PC-3 (cell line): Measurements from ENCODE around the gene KRT1. TPM values are rescaled to one million over a fixed set of nuclear protein-coding genes. Genes with fewer than 3 reads are reported as not detected.

Source experiments
- ATAC-seq: fragments of 200-7000 bp; cut with Tn5 transposase; 2 replicates; pipeline ENCODE4 v1.9.1; 2020; ENCODE audit warnings: mild to moderate bottlenecking, moderate library complexity
- BruUV-seq: library from RNA; stranded (reverse); fragments of 400-500 nt; replicated peaks from 2 replicates; lab custom pipeline; 2021; lab: Mats Ljungman, UMichigan
- CTCF ChIA-PET: fragments of 300-600 bp; sonication (Branson Sonifier 250); formaldehyde crosslinking; loops from one replicate; lab custom pipeline; 2022; ENCODE audit warnings: antibody characterized with exemption; lab: Charles Lee
- POLR2A ChIA-PET: fragments of 300-600 bp; sonication (Branson Sonifier 250); formaldehyde crosslinking; loops from one replicate; lab custom pipeline; 2022; ENCODE audit warnings: antibody characterized with exemption; ENCODE audit not compliant: unreplicated experiment; lab: Charles Lee
- DNase-seq: peaks from one replicate; pipeline ENCODE4 v3.0.0-alpha.2; 2015
- H2AFZ ChIP-seq: fragments of 300-600 bp; sonication (generic); 2 replicates; pipeline ENCODE4 v1.6.0; 2016; ENCODE audit warnings: antibody characterized with exemption, low read length
- H3F3A ChIP-seq: fragments of 300-600 bp; sonication (generic); one replicate; pipeline ENCODE4 v1.6.0; 2017; ENCODE audit warnings: antibody characterized with exemption, low read length, control low read depth, mild to moderate bottlenecking; ENCODE audit not compliant: unreplicated experiment
- H3K27ac ChIP-seq: fragments of 300-600 bp; sonication (generic); 2 replicates; pipeline ENCODE4 v1.5.1; 2016; ENCODE audit warnings: mild to moderate bottlenecking, low read length
- H3K27me3 ChIP-seq: fragments of 300-600 bp; sonication (generic); 2 replicates; pipeline ENCODE4 v1.6.1; 2016; ENCODE audit warnings: low read length, mixed read lengths
- H3K36me3 ChIP-seq: fragments of 300-600 bp; sonication (generic); 2 replicates; pipeline ENCODE4 v1.6.1; 2016; ENCODE audit warnings: low read depth, mixed run types, low read length, mixed read lengths
- H3K4me1 ChIP-seq: fragments of 300-600 bp; sonication (generic); 2 replicates; pipeline ENCODE4 v1.5.1; 2016; ENCODE audit warnings: low read length; ENCODE audit not compliant: insufficient read depth
- H3K4me2 ChIP-seq: fragments of 300-600 bp; sonication (generic); 2 replicates; pipeline ENCODE4 v1.6.0; 2016; ENCODE audit warnings: low read length
- H3K4me3 ChIP-seq: fragments of 300-600 bp; sonication (generic); 2 replicates; pipeline ENCODE4 v1.5.1; 2016; ENCODE audit warnings: mild to moderate bottlenecking, low read length, mixed read lengths
- H3K79me2 ChIP-seq: fragments of 300-600 bp; sonication (generic); 2 replicates; pipeline ENCODE4 v1.6.1; 2017; ENCODE audit warnings: low read length, mixed read lengths
- H3K9ac ChIP-seq: fragments of 300-600 bp; sonication (generic); 2 replicates; pipeline ENCODE4 v1.6.0; 2016; ENCODE audit warnings: mild to moderate bottlenecking, low read length
- H3K9me2 ChIP-seq: fragments of 300-600 bp; sonication (generic); replicated peaks from 2 replicates; pipeline ENCODE4 v1.6.1; 2016; ENCODE audit warnings: mixed run types, low read length, mixed read lengths
- H3K9me3 ChIP-seq: fragments of 300-600 bp; sonication (generic); 2 replicates; pipeline ENCODE4 v1.6.1; 2016; ENCODE audit warnings: low read length, mixed read lengths
- H4K20me1 ChIP-seq: fragments of 300-600 bp; sonication (generic); 2 replicates; pipeline ENCODE4 v1.6.1; 2016; ENCODE audit warnings: low read length, mixed read lengths
- EZH2 ChIP-seq: fragments of 300-600 bp; sonication (generic); IDR thresholded peaks from one replicate; pipeline ENCODE4 v1.6.1; 2017; ENCODE audit warnings: antibody characterized with exemption, mild to moderate bottlenecking, low read length; ENCODE audit not compliant: unreplicated experiment
- EZH2phosphoT487 ChIP-seq: fragments of 300-600 bp; sonication (generic); IDR thresholded peaks from 2 replicates; pipeline ENCODE4 v1.6.1; 2018; ENCODE audit warnings: mild to moderate bottlenecking, antibody characterized with exemption, low read length, borderline replicate concordance
- intact Hi-C: fragments of 100-400 bp; cut with micrococcal nuclease; formaldehyde crosslinking; loops from 2 replicates; pipeline ENCODE4 v1.9.0; 2023
- total RNA-seq: library from RNA; depleted of rRNA; stranded (reverse); fragments of >200 nt; gene quantifications from 2 replicates; pipeline ENCODE4 v1.2.3, GENCODE V29; 2014
- TF ChIP-seq, protein P1 (sequence below): fragments of 300-600 bp; sonication (generic); conservative IDR thresholded peaks from 2 replicates; pipeline ENCODE4 v1.5.1; 2017; ENCODE audit warnings: antibody characterized with exemption, low read depth, mild to moderate bottlenecking, low read length

KRT1 gene
- total RNA-seq, 1 experiment from 2014 or later, result not detected

DNA sequence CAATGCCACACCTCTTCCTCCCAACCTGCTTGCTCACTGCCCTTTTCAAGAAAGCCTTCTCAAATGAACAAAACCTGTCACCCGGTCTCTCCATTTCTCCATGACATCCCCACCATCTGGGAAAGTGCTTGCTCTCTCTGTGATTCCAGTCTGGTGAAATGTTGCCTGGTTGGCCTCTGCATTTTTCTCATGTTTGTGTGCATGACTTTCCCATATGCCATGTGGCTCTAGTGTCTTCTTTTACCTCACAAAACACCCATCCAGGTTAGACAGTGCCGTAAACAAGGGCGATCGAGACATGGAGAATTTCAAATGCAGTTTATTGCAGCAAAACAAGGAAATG lies 5.8 kb downstream of the KRT1 start:
- Histone ChIP-seq H3K9me2 (no peaks in the 10 kb centered on the region), H2AFZ (no peak overlapping the region), H3K27me3 (peaks cover 45% of the 10 kb centered on the region), H3F3A (no peaks in the 10 kb centered on the region), H3K4me3 (no peak overlapping the region), H3K4me1 (no peaks in the 10 kb centered on the region), H3K27ac (no peak overlapping the region), H3K9ac (no peak overlapping the region), H3K9me3 (no peaks in the 10 kb centered on the region), H4K20me1 (no peaks in the 10 kb centered on the region), H3K79me2 (no peaks in the 10 kb centered on the region), H3K36me3 (no peaks in the 10 kb centered on the region), H3K4me2 (no peak overlapping the region)
- ChIA-PET POLR2A (no interaction called here), CTCF (no interaction called here)
- TF ChIP-seq EZH2phosphoT487 (no peak), EZH2 (no peak)
- TF ChIP-seq, protein P1, sequence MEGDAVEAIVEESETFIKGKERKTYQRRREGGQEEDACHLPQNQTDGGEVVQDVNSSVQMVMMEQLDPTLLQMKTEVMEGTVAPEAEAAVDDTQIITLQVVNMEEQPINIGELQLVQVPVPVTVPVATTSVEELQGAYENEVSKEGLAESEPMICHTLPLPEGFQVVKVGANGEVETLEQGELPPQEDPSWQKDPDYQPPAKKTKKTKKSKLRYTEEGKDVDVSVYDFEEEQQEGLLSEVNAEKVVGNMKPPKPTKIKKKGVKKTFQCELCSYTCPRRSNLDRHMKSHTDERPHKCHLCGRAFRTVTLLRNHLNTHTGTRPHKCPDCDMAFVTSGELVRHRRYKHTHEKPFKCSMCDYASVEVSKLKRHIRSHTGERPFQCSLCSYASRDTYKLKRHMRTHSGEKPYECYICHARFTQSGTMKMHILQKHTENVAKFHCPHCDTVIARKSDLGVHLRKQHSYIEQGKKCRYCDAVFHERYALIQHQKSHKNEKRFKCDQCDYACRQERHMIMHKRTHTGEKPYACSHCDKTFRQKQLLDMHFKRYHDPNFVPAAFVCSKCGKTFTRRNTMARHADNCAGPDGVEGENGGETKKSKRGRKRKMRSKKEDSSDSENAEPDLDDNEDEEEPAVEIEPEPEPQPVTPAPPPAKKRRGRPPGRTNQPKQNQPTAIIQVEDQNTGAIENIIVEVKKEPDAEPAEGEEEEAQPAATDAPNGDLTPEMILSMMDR, result no peak
- intact Hi-C loops, result no loop called here
- DNase-seq (no peak), ATAC-seq (no peak)
- no TSS peak for BruUV-seq

DNA sequence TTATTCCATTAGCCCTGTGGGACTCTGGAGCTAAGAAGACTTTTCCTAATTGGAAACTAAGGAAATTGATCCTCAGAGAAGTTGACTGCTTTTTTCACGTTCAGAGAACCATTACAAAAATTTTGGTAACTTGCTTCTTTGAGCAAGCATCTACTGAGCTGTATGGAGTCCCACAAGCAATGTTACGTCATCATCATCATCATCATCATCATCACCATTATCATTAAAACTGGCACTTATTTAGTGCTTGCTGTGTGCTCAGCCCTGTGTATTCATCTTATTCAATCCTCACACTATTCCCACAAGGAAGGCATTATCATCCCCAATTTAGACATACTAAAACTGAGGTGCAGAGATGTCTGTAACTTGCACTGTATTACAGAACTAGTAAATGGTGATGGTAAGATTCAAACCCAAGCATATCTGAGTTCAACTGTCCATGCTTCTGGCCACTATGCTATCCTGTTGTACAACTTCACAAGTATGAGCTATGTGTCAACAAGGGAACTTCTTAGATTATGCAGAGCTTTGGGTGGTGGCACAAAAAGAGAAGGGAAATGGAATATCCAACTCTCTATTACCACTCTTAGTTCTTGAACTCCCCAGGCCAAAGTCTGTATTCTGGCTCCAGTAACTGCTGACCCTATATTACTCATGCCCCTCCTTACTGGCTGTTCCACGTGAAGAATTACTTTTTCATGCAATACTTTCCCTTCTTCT lies 6.3 kb downstream of the KRT1 start:
- Histone ChIP-seq H3K9me2 (no peaks in the 10 kb centered on the region), H3K27me3 (peaks cover 39% of the 10 kb centered on the region), H3K9ac (no peak overlapping the region), H4K20me1 (no peaks in the 10 kb centered on the region), H2AFZ (no peak overlapping the region), H3K27ac (no peak overlapping the region), H3K36me3 (no peaks in the 10 kb centered on the region), H3K79me2 (no peaks in the 10 kb centered on the region), H3K4me2 (no peak overlapping the region), H3K9me3 (no peaks in the 10 kb centered on the region), H3K4me1 (no peaks in the 10 kb centered on the region), H3F3A (no peaks in the 10 kb centered on the region), H3K4me3 (no peak overlapping the region)
- intact Hi-C loops, result no loop called here
- POLR2A ChIA-PET, result no interaction called here
- no peak for TF ChIP-seq EZH2
- no peak for TF ChIP-seq EZH2phosphoT487
- TF ChIP-seq, protein P1, result no peak
- DNase-seq (no peak), ATAC-seq (no peak)
- no TSS peak for BruUV-seq
- CTCF ChIA-PET, result no interaction called here

- H4K20me1 ChIP-seq, result no peaks in the 10 kb centered on the region
- H3F3A ChIP-seq, result no peaks in the 10 kb centered on the region
- no peaks in the 10 kb centered on the region for H3K9me2 ChIP-seq
- H3K4me3 ChIP-seq, result no peak overlapping the region
- CTCF ChIA-PET, result no interaction called here
- intact Hi-C loops, result no loop called here
- ATAC-seq (no peak), DNase-seq (no peak)
- no peaks in the 10 kb centered on the region for H3K79me2 ChIP-seq
- no peaks in the 10 kb centered on the region for H3K4me1 ChIP-seq
- BruUV-seq, result no TSS peak
- H2AFZ ChIP-seq, result no peak overlapping the region
- H3K36me3 ChIP-seq, result no peaks in the 10 kb centered on the region
- H3K27ac ChIP-seq, result no peak overlapping the region
- no peak overlapping the region for H3K4me2 ChIP-seq
- H3K9ac ChIP-seq, result no peak overlapping the region
- peaks cover 33% of the 10 kb centered on the region for H3K27me3 ChIP-seq
- TF ChIP-seq, protein P1, result no peak
- TF ChIP-seq EZH2, result no peak
- POLR2A ChIA-PET, result no interaction called here
- H3K9me3 ChIP-seq, result no peaks in the 10 kb centered on the region
These were observed 7.0 kb downstream of the KRT1 start for GRCh38 chr12:52673217-52673616.
